ENCODE measurements around the gene COL1A1. TPM values are rescaled to one million over a fixed set of nuclear protein-coding genes. Genes with fewer than 3 reads are reported as not detected.

The COL1A1 gene
- total and polyA plus RNA-seq, 2 of the 13 experiments (the other 11 are each of a cell fraction or from before 2014, with no cell fraction given) = 0.05 TPM; not detected in 1

GRCh38 chr17:50146927-50147665 is 54.3 kb downstream of the COL1A1 start (continued):
- TF ChIP-seq, protein P1, sequence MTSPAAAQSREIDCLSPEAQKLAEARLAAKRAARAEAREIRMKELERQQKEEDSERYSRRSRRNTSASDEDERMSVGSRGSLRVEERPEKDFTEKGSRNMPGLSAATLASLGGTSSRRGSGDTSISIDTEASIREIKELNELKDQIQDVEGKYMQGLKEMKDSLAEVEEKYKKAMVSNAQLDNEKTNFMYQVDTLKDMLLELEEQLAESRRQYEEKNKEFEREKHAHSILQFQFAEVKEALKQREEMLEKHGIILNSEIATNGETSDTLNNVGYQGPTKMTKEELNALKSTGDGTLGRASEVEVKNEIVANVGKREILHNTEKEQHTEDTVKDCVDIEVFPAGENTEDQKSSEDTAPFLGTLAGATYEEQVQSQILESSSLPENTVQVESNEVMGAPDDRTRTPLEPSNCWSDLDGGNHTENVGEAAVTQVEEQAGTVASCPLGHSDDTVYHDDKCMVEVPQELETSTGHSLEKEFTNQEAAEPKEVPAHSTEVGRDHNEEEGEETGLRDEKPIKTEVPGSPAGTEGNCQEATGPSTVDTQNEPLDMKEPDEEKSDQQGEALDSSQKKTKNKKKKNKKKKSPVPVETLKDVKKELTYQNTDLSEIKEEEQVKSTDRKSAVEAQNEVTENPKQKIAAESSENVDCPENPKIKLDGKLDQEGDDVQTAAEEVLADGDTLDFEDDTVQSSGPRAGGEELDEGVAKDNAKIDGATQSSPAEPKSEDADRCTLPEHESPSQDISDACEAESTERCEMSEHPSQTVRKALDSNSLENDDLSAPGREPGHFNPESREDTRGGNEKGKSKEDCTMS (CRISPR knock-in tag; conservative IDR thresholded peaks at IDR 0.05) = no peak
- TF ChIP-seq ZNF761 (CRISPR knock-in tag; conservative IDR thresholded peaks at IDR 0.05) (no peak), THAP8 (CRISPR knock-in tag; IDR thresholded peaks at IDR 0.05; ENCODE audit: borderline replicate concordance) (no peak), BHLHE40 (IDR thresholded peaks at IDR 0.05; ENCODE audit: low read length) (no peak), ARID3A (IDR thresholded peaks at IDR 0.05; ENCODE audit: low read depth, low read length) (no peak), RNF2 (conservative IDR thresholded peaks at IDR 0.05; ENCODE audit: low read depth) (no peak), HNRNPK (IDR thresholded peaks at IDR 0.05; ENCODE audit: low read depth, low read length, poor library complexity, severe bottlenecking) (no peak), TOPORS (CRISPR knock-in tag; IDR thresholded peaks at IDR 0.05) (no peak), MXD4 (CRISPR knock-in tag; IDR thresholded peaks at IDR 0.05) (no peak), U2AF1 (optimal IDR thresholded peaks at IDR 0.05; ENCODE audit: low read depth, low read length) (peak; percentile 44), NR2F6 (IDR thresholded peaks at IDR 0.05) (no peak), NR2F6 (CRISPR knock-in tag; IDR thresholded peaks at IDR 0.05) (no peak), NCOA1 (CRISPR knock-in tag; IDR thresholded peaks at IDR 0.05) (no peak), ZNF609 (CRISPR knock-in tag; IDR thresholded peaks at IDR 0.05; ENCODE audit: borderline replicate concordance) (no peak; the same call in 1 of the 2 replicates), SOX5 (CRISPR knock-in tag; IDR thresholded peaks at IDR 0.05; ENCODE audit: borderline replicate concordance) (no peak)
- TF ChIP-seq, protein P2, sequence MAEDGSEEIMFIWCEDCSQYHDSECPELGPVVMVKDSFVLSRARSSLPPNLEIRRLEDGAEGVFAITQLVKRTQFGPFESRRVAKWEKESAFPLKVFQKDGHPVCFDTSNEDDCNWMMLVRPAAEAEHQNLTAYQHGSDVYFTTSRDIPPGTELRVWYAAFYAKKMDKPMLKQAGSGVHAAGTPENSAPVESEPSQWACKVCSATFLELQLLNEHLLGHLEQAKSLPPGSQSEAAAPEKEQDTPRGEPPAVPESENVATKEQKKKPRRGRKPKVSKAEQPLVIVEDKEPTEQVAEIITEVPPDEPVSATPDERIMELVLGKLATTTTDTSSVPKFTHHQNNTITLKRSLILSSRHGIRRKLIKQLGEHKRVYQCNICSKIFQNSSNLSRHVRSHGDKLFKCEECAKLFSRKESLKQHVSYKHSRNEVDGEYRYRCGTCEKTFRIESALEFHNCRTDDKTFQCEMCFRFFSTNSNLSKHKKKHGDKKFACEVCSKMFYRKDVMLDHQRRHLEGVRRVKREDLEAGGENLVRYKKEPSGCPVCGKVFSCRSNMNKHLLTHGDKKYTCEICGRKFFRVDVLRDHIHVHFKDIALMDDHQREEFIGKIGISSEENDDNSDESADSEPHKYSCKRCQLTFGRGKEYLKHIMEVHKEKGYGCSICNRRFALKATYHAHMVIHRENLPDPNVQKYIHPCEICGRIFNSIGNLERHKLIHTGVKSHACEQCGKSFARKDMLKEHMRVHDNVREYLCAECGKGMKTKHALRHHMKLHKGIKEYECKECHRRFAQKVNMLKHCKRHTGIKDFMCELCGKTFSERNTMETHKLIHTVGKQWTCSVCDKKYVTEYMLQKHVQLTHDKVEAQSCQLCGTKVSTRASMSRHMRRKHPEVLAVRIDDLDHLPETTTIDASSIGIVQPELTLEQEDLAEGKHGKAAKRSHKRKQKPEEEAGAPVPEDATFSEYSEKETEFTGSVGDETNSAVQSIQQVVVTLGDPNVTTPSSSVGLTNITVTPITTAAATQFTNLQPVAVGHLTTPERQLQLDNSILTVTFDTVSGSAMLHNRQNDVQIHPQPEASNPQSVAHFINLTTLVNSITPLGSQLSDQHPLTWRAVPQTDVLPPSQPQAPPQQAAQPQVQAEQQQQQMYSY (CRISPR knock-in tag; IDR thresholded peaks at IDR 0.05) = no peak
